SU-DHL-6 (cell line): ENCODE measurements around the gene PSMA7.

Experiments
- CTCF ChIP-seq: fragments of 200-600 bp; sonication (generic); IDR thresholded peaks from one replicate; pipeline ENCODE4 v1.5.1; 2017; ENCODE audit warnings: antibody characterized with exemption, mild to moderate bottlenecking, low read length, moderate library complexity; ENCODE audit not compliant: insufficient read depth, poor library complexity, severe bottlenecking
- EZH2phosphoT487 ChIP-seq: fragments of 200-600 bp; sonication (generic), shearing (Covaris generic); conservative IDR thresholded peaks from 2 replicates; pipeline ENCODE4 v1.6.1; 2018; ENCODE audit warnings: mild to moderate bottlenecking, antibody characterized with exemption, low read length, moderate library complexity, mixed read lengths

DNA sequence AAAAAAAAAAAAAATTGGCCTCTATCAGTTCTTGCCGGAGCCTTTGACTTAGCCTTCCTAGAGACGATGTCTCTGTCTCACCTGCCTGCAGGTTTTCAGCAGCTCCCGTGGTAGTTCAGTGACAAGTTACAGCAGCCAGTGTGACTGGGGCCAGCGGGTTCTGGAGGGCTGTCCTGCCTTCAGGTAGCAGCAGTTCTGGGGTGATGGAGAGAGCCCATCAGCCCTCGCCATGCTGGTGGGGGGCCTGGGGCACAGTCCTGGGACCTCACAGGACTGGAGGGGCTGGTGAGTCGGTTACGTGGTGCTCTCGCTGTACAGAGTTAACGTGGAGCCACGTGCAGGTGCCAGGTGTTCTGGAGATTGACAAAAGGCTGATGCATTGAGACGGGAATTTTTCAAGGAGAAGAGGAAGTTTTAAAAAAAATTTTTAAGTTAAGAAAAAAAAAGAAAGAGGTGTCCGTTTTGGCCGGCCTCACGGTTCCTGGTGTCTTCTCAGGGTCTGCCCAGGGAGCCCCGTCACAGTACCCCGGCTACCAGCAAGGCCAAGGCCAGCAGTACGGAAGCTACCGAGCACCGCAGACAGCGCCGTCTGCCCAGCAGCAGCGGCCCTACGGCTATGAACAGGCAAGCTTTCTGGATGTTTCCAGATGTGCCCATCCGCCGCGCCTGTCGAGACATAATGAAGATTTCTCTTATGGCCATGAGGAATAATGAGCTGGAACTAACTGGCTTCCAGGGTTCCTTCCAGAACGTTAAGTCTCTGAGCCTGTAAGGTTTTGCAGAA lies 31.0 kb upstream of the PSMA7 start:
- TF ChIP-seq CTCF: no peak
- no peak for TF ChIP-seq EZH2phosphoT487
